Activated CD8-positive, alpha-beta memory T cell treated with anti-CD3 and anti-CD28 coated beads, Interleukin-2, amount 50 U/mL, for 1 hour (primary cell): Measurements from ENCODE around the gene RNF169.
"Not testable (repeated sequence)": the region's sequence is repeated elsewhere in the genome, so short reads cannot be mapped to it uniquely, and the experiment has no call there.

Experiments
- DNase-seq: peaks from one replicate; pipeline ENCODE4 v3.0.0-alpha.2; 2020; ENCODE audit errors: extremely low read depth

The RNF169 gene

DNA sequence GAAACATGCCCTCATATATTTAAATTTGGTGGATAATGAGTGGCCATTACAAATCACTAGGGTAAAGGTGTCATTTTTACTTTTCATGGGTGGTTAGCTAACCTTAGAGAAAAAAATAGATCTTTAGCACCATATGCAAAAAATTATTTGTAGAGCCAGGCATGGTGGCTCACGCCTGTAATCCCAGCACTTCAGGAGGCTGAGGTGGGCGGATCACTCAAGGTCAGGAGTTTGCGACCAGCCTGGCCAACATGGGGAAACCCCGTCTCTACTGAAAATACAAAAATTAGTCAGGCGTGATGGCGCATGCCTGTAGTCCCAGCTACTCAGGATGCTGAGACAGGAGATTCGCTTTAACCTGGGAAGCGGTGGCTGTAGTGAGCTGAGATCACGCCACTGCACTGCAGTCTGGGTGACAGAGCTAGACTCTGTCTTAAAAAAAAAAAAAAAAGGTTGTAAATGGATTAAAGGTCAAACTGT, 19.6 kb downstream of the RNF169 start:
- DNase-seq: not testable (repeated sequence)

DNA sequence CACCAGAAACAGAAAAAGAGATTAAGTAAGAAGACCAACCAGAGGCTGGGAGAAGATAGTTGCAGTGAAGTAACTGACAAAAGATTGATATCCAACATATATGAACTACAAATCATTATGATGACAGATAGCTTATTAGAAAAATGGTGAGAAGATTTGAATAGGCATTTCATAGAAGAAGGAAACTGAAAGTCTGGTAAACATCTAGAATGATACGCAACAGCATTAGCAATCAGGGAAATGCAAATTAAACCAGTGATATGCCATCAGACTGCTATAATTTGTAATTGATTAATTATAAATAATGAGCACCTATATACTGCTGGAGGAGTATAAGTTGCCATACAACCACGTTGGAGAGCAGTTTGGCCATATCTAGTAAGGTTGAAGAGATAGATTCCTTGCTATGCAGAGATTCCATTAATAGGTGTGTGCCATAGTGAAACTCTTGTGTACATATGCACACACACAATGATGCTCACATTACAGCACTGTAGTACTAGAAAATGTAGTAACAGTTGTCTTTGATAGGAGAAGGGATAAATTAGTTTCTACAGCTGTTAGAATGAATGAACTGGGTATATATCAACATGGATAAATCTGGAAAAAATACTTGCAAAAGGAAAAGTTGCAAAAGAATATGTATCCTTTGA, 20.5 kb downstream of the RNF169 start:
- DNase-seq: no peak

DNA sequence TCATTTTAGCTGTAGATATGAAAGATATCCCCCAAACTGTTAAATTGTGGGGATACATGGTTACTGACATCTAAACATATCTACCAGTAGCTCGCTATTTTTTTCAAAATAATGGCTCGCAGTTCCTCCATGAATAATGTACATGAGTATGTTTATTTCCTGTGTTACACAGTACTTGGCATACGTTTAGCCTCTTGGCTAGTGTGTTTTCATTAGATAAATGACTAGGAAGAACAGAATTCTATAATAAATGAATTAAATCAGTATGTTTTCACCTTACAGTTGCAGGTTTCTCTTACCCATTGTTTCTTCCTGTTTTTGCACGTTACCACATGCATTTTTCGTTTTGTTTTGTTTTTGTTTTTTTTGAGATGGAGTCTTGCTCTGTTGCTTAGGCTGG, 21.8 kb downstream of the RNF169 start:
- DNase-seq: no peak

DNA sequence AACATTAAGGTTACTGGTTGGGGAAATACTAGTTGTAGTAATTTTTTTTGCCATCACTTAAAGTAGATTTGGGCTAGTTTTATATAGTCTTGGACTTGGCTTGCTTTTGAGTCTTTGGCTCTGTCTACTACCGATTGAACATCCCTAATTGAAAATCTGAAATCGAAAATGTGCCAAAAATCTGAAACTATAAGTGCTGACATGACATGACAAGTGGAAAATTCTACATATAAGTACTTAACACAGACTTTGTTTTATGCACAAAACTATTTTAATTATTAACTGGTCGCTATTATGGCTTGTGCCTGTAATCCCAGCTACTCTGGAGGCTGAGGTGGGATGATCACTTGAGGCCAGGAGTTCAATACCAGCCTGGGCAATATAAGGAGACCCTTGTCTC, 22.5 kb downstream of the RNF169 start:
- DNase-seq: no peak

DNA sequence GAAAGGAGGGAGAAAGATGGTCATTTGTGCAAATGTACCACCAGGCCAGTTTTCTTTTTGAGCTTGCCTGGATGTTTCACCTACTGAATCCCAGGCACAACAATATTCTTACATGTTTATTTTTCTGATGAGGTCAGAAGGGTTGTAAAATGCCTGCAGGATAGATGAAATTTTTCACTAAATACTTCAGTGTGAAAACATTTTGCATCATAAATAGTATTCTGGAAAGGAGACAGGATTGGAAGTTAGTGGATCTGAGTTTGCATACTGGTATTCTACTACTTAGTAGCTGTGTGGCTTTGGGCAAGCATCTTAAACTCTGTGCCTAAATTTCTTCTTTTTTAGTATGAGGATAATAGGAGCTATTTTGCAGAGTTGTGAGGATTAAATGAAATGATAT, 24.8 kb downstream of the RNF169 start:
- DNase-seq: no peak

DNA sequence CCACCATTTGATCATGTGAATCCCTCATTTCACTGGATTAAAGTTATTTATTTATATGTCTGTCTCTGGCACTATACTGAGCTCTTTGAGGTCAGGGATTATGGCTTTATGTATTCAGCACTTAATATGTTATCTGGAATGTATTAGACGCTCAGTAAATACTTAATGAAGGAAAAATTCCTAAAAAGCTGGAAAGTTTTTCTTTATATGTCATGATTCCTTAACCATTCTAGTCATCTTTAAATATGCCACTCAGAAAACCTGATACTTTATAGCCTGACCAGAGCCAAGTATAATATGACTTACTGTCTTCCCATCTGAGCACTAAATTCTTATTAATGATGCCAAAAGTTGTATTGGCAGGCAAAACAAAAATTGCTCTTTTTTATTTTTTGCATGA, 27.1 kb downstream of the RNF169 start:
- DNase-seq: no peak

DNA sequence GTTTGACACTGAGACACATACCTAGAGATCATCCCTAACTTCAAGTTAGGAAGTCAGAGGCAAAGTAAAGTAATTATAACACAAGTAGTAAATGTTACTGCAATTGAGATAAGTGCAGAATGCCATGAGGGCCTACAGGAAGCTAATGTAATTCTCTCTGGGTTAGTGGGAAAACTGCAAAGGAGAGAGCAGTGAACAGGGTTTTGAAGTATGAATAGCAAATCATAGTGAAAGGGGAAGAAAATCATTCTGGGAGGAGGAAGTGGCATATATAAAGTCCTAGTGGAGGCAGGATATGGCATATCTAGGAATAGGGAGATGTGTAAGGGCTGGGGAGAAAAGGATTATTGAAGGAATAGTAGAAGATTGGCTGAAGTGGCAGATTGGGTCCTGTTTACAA, 27.9 kb downstream of the RNF169 start:
- DNase-seq: no peak

DNA sequence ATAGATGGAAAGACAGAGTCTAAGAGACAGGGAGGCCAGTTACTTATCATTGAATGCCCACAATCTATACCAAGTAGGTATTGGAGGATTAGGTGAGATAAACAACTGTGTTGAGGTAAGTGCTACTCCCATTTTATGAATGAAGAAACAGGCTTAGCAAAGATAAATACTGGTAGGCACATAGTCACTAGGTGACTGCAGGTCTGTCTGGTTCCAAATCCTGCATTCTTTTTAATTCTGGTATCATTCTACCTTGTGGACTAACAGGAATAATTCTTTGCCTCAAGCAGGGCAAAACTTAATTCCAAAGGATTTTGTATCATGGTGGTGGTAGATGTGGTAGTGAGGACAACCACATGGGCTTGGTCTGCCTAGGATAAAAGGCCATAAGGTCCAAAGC, 28.4 kb downstream of the RNF169 start:
- DNase-seq: no peak

DNA sequence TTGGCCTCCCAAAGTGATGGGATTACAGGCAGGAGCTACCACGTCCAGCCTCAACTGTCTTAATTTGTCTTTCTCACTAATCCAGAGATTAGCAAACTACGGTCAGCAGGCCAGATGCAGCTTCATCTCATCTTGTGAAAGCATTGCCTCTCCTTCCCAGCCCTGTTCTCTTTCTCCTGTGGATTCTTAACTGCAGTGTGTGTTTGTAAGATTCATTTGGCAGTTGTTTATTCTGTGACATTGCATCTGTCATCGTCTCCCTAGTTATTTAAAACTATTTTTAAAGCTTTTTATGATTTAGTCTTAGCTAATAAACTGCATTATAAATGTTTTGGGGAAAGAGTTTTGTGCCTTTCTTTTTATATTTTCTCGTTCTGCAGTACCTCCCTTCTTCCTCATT, 29.2 kb downstream of the RNF169 start:
- no peak for DNase-seq

DNA sequence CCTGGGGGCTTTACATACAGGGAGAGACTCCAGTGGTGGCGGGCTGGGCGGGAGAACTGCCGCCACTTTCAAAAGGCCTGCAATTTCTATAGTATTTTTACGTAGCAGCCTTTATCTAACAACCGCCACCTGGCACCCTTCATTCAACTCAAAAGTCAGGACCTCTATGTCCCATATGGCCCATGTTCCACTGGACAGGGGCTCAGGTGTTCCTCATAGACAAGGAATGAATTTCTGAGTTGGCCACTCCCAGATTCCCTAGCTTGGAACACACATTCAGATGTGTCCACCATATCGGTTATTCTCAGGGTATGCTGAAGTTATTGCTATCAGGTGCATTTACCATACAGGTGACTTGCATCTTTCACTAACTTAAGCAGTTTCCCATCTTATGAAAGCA, 29.9 kb downstream of the RNF169 start:
- DNase-seq: no peak

DNA sequence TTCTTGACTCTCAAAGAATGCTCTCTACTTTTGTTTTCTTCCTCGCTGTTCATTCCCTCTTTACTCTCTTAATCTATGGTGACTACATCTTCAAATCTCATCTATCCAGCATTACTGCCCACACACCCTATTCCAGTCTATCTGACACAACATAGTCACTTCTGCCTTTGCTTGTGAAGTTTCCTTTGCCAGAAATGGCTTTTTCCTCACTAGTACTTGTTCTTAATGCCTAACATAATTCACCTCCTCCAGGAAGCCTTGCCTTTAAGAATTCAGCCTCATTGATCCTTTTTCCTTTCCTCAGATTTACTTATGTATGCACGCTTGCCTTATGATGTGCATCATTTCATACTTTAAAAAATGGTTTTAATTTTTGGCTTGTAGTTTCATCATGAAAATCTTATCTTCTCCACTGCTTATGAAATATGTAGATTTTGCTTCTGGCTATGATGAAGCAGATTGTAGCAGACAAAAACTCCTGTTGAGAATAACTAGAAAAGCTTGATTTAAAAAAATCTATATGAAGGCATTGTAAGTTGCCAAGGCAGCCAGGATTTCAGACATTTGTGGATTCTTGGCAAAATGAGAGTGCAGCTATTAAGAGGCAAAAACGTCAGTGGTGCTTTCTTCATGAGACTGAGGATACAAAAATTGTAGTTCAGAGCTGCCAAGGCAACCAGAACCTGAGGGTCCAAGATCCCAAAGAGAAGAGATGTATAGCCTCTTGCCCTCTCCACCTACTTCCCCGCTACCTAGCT, 31.8 kb downstream of the RNF169 start:
- no peak for DNase-seq

DNA sequence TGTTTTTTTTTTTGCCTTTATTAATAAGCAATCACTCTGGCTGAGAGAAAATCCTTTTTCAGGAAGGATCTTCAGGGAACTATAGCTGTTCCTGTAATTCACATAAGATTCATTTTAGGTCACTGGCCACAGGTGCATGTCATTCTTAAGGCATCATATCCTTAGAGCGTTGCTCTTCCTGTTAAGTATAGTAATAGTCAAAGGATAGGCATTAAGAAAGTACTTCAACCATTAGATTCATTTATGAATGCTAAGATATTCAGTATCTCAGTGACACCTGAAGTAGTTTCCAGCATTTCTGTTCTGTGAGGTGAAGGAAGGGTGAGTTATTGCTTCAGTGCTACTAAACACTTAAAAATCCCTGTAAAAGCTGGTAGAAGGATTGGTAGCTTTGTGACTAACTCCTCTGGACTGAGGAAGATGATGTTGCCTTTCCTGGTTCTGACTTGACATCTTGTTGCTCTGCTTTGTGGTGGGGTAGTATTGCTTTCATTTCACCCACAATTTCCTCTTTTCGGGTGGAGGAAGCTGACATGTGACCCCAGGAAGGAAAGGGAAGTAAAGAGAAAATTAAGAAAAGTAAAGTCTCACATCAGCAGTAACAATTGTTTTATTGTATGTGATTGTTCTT, 34.7 kb downstream of the RNF169 start:
- no peak for DNase-seq

DNA sequence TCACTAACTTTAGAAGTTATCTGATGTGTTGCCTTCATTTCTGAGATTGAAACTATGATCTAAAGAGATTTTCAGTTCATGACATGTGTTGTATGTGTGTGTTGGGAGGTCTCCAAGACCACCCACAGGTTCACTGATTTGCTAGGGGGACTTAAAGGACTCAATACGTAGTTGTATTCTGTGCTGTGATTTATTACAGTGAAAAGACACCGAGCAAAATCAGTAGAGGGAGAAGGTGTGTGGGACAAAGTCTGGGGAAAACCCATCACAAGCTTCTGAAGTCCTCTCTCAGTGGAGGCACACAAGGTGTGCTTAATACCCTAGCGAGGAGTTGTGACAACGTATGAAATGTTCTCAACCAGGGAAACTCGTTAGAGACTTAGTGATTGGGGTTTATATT, 35.6 kb downstream of the RNF169 start:
- DNase-seq: no peak

DNA sequence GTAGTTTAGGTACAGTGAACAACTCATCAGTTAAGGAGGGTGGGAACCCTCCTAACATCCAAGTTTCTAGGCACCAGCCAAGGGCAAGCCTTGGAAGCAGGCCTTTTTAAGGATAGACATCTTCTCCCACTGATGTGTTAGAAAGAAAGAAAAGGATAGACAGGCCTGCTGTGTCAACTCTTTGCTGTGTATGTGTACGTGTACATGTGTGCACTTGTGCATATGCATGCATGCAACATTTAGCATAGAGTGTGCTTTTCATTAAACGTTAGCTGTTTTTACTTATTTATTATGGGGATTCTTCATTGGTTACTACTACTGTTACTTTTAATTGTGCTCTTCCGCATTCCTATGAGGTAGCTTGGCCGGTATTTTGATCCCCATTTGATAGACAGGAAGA, 36.1 kb downstream of the RNF169 start:
- no peak for DNase-seq

DNA sequence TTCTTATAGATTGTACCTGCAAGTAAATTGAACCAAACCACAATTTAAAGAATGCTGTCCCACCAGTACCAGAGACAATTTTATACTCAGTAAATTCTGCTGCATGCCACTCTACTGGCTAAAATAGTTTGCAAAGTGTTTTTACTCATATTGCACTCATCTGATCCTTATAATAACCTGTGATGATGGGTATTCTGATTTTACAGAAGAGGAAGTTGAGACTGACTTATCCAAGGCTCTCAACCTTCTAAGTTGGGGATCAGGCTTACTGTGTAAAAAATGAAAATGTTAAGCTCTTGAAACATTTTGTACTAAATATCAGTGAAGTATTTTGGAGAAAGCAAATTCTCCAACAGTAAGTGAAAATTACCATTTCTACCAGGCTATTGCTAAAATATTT, 37.9 kb downstream of the RNF169 start:
- DNase-seq: no peak

DNA sequence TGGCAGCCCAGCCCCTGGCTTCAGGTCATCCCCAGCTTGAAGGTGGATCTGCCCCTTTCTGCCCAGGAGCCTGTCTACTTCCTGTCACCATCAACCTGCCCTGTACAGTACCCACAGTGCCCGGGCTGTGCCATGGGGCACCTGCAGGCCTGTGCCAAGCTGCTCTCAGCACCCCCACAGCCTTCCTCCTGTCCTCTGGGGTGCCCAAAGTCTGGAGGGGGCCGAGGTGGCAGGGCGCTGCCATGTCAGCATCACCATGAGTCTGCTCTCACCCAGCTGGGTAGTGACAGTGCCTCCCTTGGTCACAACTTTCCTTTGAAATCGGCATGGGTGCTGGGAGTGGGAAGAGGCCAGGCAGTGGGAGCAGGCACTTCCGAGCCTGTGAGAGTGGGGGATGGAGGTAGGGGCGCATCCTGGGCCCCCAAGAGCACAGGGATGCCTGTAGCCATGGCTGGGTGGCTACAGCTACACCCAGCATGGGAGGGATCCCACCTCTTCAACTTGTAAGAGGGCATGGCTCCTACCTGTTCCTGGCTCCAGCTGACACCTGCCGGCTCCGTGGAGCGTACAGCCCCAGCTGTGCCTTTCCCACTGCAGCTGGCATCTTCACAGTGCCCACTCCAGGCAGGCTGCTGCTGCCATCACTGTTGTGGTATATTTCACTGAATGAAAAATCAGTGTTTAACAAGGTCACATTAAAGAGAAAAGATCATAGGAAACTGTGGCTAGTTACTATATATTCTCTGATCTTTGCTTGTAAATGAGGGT, 42.9 kb downstream of the RNF169 start:
- DNase-seq: no peak

DNA sequence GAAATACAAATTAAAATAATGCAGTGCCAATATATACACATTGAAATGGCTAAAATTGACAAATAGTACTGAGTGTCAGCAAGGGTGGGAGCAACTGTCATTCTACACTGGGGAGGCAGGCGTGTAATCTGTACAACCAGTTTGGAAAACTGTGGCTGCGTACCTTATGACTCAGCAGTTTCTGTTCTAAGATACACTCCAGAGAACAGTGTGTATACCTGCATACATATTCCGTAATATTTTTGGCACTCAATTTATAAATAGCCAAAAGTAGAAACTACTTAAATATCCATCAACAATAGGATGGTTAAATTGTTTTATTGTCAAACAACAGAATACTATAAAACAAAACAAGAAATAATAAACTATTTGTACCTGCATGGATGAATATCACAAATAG, 57.6 kb downstream of the RNF169 start:
- no peak for DNase-seq

DNA sequence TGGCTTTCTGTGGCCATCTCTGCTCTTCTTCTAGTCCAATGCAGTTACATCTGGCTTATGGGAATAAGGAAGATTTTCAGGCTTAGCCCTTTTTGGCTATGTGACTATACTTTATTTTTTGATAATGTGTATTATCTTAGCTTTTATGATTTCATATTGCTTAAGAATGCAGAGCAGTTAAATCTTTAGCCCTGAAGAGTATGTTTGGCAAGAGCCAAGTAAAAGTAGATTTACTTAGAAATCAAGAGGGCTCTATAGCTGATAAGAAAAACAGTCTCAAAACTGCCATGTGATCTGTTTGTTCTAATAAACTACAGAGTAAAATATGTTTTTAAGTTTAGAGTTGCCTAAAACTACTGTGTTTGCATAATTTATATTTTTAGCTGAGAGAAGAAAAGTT, 61.2 kb downstream of the RNF169 start:
- no peak for DNase-seq

DNA sequence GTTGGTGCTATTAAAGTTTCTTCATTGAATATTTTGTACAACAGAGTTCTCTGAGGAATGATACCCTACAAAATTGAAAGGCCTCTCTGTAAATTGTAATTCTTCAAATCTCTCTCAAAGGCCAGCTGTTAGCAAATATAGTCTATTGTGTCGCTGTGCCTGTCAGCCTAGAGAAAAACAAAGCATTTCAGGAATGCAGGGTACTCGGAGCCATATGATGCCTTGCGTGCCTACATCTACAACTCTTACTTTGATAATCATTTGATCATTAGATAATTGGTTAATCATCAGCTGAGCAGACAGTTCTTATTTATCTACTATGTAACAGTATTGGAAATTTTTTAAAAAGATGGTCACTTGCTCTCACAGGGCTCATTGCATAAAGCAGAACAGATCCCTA, 67.3 kb downstream of the RNF169 start:
- DNase-seq: no peak

DNA sequence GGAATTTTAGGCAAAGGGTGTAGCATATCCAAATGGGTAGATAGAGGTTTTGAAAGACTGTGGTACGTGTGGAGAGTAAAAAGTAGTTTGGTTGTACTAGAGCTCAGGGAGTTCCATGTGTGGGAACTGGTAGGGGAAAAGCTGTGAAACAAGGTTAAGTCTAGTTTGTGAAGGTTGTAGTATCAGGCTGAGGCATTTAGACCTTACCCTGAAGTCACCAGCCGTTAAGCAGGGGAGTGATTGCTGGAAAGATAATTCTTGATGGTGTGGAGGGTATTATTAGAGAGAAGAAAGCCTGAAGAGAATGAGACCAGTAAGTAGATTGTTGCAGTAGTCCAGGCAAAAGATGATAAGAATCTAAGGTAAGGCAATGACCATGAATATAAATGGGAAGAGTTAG, 68.0 kb downstream of the RNF169 start:
- DNase-seq: no peak

DNA sequence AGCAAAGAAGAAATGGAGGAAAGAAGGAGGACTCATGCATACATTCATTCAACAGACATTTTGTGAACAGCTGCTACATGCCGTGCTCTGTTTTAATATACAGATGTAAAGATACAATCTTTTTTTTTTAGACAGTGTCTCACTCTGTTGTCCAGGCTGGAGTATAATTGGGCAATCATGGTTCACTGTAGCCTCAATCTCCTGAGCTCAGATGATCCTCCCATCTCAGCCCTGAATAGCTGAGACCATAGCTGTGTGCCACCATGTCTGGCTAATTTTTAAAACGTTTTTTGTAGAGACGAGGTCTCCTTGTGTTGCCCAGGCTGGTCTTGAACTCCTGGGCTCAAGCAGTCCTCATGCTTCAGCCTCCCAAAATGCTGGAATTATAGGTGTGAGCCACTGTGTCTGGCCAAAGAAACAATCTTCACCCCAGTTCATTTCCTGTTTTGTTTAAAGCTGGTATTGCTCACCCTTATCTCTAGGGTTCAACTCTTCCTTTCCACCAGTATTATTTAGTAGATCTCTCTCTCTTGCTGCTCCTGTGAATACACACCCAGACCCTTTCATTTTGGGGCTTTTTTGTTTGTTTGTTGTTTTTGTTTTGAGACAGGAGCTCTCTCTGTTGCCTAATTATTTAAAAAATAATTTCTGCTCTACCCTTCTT, 69.8 kb downstream of the RNF169 start:
- DNase-seq: no peak

DNA sequence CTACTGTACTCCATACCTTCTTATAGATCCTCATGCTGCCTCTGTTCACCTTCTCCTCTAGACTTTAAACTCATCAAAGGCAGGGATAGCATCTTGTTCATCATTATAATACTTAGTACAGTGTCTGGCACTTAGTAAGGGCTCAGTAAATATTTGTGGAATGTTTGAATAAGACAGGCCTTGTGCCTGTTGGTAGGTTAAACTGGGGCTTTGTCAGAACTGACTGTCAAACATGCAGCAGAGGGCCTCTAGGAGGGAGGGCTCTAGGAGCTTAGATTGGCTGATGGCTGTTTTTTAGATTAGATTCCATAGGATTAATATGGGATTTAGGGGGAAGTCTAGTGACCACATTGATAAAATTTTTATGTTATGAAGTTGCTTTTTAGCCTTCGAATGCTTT, 70.8 kb downstream of the RNF169 start:
- DNase-seq: no peak
